Measurements from ENCODE around the gene VGLL2.

The VGLL2 gene

GRCh38 chr6:117272891-117273290 is 7.5 kb downstream of the VGLL2 start:
- Histone ChIP-seq H3K27ac (ENCODE audit: low read depth, low read length) (no peak overlapping the region), H3K27me3 (ENCODE audit: control insufficient read depth, low read length) (peaks cover under 1% of the 10 kb centered on the region), H3K79me2 (ENCODE audit: control insufficient read depth, low read length) (no peaks in the 10 kb centered on the region), H3K36me3 (ENCODE audit: control insufficient read depth, low read length) (no peaks in the 10 kb centered on the region), H3K9me2 (replicated peaks; ENCODE audit: control insufficient read depth, low read length) (no peaks in the 10 kb centered on the region), H3K4me1 (ENCODE audit: control insufficient read depth, low read length) (no peaks in the 10 kb centered on the region), H3K9me3 (ENCODE audit: control insufficient read depth, insufficient read depth, low read length) (no peaks in the 10 kb centered on the region), H3K4me2 (ENCODE audit: low read length) (no peak overlapping the region), H3F3A (ENCODE audit: control insufficient read depth, insufficient read depth) (no peaks in the 10 kb centered on the region), H4K20me1 (ENCODE audit: control insufficient read depth, insufficient read depth, low read depth, low read length) (no peaks in the 10 kb centered on the region), H3K4me3 (ENCODE audit: low read length) (no peak overlapping the region)
- TF ChIP-seq EZH2phosphoT487 (IDR thresholded peaks at IDR 0.05; ENCODE audit: borderline replicate concordance, low read length) (no peak), CTCF (IDR thresholded peaks at IDR 0.05; ENCODE audit: low read depth, low read length, poor library complexity, severe bottlenecking) (no peak)

- H3K79me2 ChIP-seq (ENCODE audit: control insufficient read depth, low read length), result no peaks in the 10 kb centered on the region
- H3K4me2 ChIP-seq (ENCODE audit: low read length), result no peak overlapping the region
- no peaks in the 10 kb centered on the region for H3K4me1 ChIP-seq (ENCODE audit: control insufficient read depth, low read length)
- no peak overlapping the region for H3K4me3 ChIP-seq (ENCODE audit: low read length)
- H3K36me3 ChIP-seq (ENCODE audit: control insufficient read depth, low read length), result no peaks in the 10 kb centered on the region
- H4K20me1 ChIP-seq (ENCODE audit: control insufficient read depth, insufficient read depth, low read depth, low read length), result no peaks in the 10 kb centered on the region
- H3K27me3 ChIP-seq (ENCODE audit: control insufficient read depth, low read length), result no peaks in the 10 kb centered on the region; the same call in 1 of the 2 replicates
- H3F3A ChIP-seq (ENCODE audit: control insufficient read depth, insufficient read depth), result no peaks in the 10 kb centered on the region
- no peaks in the 10 kb centered on the region for H3K9me3 ChIP-seq (ENCODE audit: control insufficient read depth, insufficient read depth, low read length)
- no peaks in the 10 kb centered on the region for H3K9me2 ChIP-seq (replicated peaks; ENCODE audit: control insufficient read depth, low read length)
- no peak overlapping the region for H3K27ac ChIP-seq (ENCODE audit: low read depth, low read length)
- TF ChIP-seq CTCF (IDR thresholded peaks at IDR 0.05; ENCODE audit: low read depth, low read length, poor library complexity, severe bottlenecking) (no peak), EZH2phosphoT487 (IDR thresholded peaks at IDR 0.05; ENCODE audit: borderline replicate concordance, low read length) (no peak)
Observed at GRCh38 chr6:117275205-117275604, 9.8 kb downstream of the VGLL2 start.

DNA sequence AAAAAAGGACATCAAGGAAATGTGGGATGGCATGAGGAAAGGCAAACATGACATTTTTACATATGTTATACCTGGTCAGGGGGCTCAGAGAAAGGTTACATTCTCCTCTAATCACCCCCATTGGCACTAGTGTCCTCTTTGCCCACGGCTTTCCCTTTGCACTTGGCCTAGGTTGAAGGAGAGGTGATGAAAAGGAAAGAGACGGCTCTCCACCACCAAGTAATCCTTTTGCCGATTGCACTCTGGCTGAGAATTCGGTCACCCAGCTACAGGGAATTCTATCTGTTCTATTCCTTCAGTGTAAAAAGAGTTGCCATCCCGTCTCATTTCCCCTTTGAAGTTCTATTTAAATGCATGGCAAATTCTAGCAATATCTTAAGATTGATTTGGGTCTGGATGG is 10.4 kb downstream of the VGLL2 start:
- no peaks in the 10 kb centered on the region for H4K20me1 ChIP-seq (ENCODE audit: control insufficient read depth, insufficient read depth, low read depth, low read length)
- H3K27me3 ChIP-seq (ENCODE audit: control insufficient read depth, low read length), result no peaks in the 10 kb centered on the region; the same call in 1 of the 2 replicates
- no peaks in the 10 kb centered on the region for H3K36me3 ChIP-seq (ENCODE audit: control insufficient read depth, low read length)
- H3K4me3 ChIP-seq (ENCODE audit: low read length), result no peak overlapping the region
- TF ChIP-seq EZH2phosphoT487 (IDR thresholded peaks at IDR 0.05; ENCODE audit: borderline replicate concordance, low read length) (no peak), CTCF (IDR thresholded peaks at IDR 0.05; ENCODE audit: low read depth, low read length, poor library complexity, severe bottlenecking) (no peak)
- no peak overlapping the region for H3K4me2 ChIP-seq (ENCODE audit: low read length)
- H3K9me3 ChIP-seq (ENCODE audit: control insufficient read depth, insufficient read depth, low read length), result no peaks in the 10 kb centered on the region
- H3K9me2 ChIP-seq (replicated peaks; ENCODE audit: control insufficient read depth, low read length), result no peaks in the 10 kb centered on the region
- no peaks in the 10 kb centered on the region for H3F3A ChIP-seq (ENCODE audit: control insufficient read depth, insufficient read depth)
- no peaks in the 10 kb centered on the region for H3K4me1 ChIP-seq (ENCODE audit: control insufficient read depth, low read length)
- no peak overlapping the region for H3K27ac ChIP-seq (ENCODE audit: low read depth, low read length)
- H3K79me2 ChIP-seq (ENCODE audit: control insufficient read depth, low read length), result no peaks in the 10 kb centered on the region

Measured in DOHH2 (cell line).